ENCODE results near the gene LMNA. TPM values are rescaled to one million over a fixed set of nuclear protein-coding genes. Genes with fewer than 3 reads are reported as not detected.

The LMNA gene
- total RNA-seq, 2 experiments from 2014 or later, result 6.5 to 14.3 TPM

DNA sequence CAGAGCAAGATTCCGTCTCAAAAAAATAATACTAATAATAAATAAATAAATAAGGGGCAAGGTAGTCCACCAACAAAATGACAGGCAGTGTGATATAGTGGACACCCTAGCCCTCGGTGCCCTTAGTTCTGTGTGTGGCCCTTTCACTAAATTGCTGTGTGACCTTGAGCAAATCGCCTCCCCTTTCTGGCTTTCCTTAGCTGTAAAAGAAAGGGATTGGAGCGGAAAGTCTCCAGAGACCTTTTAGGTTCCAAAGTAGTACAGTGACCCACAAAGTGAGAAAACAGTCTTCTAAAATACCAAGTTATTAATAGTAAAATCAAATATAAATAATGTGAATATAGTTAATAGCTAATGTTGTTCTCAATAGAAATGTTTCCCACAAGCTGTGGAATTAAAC lies 7.6 kb downstream of the LMNA start:
- intact Hi-C loops (cut with micrococcal nuclease; ENCODE audit: unreplicated experiment), result loop anchor here (10.0 kb wide), 1 partner anchor 323 kb away; no protein-coding TSS in a partner anchor
- ChIA-PET CTCF (ENCODE audit: unreplicated experiment) (no interaction called here), POLR2A (interaction anchor here (1.1 to 2.0 kb wide), 3 partner anchors 15 to 25 kb away, joined by 4 to 5 read pairs (median 4); no protein-coding TSS in a partner anchor)
- H2AFZ ChIP-seq (ENCODE audit: low read length), result no peak overlapping the region
- TF ChIP-seq, protein P1, sequence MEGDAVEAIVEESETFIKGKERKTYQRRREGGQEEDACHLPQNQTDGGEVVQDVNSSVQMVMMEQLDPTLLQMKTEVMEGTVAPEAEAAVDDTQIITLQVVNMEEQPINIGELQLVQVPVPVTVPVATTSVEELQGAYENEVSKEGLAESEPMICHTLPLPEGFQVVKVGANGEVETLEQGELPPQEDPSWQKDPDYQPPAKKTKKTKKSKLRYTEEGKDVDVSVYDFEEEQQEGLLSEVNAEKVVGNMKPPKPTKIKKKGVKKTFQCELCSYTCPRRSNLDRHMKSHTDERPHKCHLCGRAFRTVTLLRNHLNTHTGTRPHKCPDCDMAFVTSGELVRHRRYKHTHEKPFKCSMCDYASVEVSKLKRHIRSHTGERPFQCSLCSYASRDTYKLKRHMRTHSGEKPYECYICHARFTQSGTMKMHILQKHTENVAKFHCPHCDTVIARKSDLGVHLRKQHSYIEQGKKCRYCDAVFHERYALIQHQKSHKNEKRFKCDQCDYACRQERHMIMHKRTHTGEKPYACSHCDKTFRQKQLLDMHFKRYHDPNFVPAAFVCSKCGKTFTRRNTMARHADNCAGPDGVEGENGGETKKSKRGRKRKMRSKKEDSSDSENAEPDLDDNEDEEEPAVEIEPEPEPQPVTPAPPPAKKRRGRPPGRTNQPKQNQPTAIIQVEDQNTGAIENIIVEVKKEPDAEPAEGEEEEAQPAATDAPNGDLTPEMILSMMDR (conservative IDR thresholded peaks at IDR 0.05; ENCODE audit: low read length), result no peak
- no peak for TF ChIP-seq EZH2phosphoT487 (IDR thresholded peaks at IDR 0.05; ENCODE audit: borderline replicate concordance, low read depth, low read length)
- no peaks in the 10 kb centered on the region for H3K36me3 ChIP-seq (ENCODE audit: insufficient read depth, low read length)
- H4K20me1 ChIP-seq (ENCODE audit: insufficient read depth, low read length), result no peaks in the 10 kb centered on the region
- no peak overlapping the region for H3K27ac ChIP-seq (ENCODE audit: low read depth, low read length, poor library complexity, severe bottlenecking)
- H3K79me2 ChIP-seq (ENCODE audit: insufficient read depth, low read depth, low read length), result no peaks in the 10 kb centered on the region
- H3K9me3 ChIP-seq (ENCODE audit: low read length), result no peaks in the 10 kb centered on the region
- no TSS peak for BruUV-seq (replicated peaks)
- H3K9me2 ChIP-seq (ENCODE audit: insufficient read depth, low read length), result no peaks in the 10 kb centered on the region
- no peak overlapping the region for H3K4me3 ChIP-seq (ENCODE audit: low read depth, low read length, poor library complexity, severe bottlenecking)
- DNase-seq (ENCODE audit: low spot score), result no peak
- peaks cover 17% of the 10 kb centered on the region for H3K4me1 ChIP-seq (ENCODE audit: insufficient read depth, low read length, poor library complexity, severe bottlenecking)
- H3K4me2 ChIP-seq (ENCODE audit: low read length), result no peak overlapping the region

DNA sequence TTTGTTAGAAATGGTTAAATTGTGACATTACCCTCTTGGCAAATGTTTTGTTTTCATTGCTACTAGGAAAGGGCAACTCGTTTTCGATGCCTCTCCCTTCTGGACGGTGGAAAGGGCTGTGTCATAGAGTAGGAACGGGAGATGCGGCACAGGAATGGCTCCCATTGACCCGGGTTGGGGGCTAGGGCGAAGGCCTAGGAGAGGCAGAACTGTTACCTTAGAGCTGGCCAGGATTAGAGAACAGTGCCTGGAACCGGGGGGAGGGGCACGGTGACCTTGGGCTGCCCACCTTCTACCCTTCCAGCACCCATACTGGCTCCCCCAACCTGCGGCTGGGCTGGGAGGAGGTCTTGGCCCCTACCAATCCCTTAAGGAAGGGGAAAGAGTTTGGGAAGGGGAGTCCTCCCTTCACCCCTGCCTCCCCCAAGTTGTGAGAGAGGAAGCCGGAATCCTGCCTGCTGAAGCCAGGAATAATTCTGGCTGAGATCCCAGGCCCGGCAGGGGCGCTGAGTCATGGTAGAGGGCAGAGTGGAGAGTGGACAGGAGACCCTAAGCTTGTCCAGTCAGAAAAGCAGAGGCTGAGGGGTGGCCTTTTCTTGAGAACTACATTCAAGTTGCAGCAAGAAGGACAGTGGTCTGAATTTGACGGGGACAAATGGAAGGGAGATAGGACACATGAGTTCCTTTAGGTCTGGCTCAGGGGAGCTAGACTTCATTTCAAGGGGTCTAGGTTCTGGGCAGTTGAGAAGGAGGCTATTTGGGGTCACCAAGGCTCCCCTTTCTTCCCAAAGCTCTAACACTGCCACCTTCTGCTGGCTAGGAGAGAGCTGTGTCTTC lies 8.2 kb downstream of the LMNA start:
- Histone ChIP-seq H3K4me1 (ENCODE audit: insufficient read depth, low read length, poor library complexity, severe bottlenecking) (peaks cover 21% of the 10 kb centered on the region), H3K36me3 (ENCODE audit: insufficient read depth, low read length) (no peaks in the 10 kb centered on the region), H3K4me2 (ENCODE audit: low read length) (no peak overlapping the region), H3K9me2 (ENCODE audit: insufficient read depth, low read length) (no peaks in the 10 kb centered on the region), H3K27ac (ENCODE audit: low read depth, low read length, poor library complexity, severe bottlenecking) (no peak overlapping the region), H3K4me3 (ENCODE audit: low read depth, low read length, poor library complexity, severe bottlenecking) (no peak overlapping the region), H2AFZ (ENCODE audit: low read length) (no peak overlapping the region), H4K20me1 (ENCODE audit: insufficient read depth, low read length) (no peaks in the 10 kb centered on the region), H3K9me3 (ENCODE audit: low read length) (no peaks in the 10 kb centered on the region), H3K79me2 (ENCODE audit: insufficient read depth, low read depth, low read length) (no peaks in the 10 kb centered on the region)
- intact Hi-C loops (cut with micrococcal nuclease; ENCODE audit: unreplicated experiment), result loop anchor here (10.0 kb wide), 1 partner anchor 322 kb away; no protein-coding TSS in a partner anchor
- BruUV-seq (replicated peaks), result no TSS peak
- CTCF ChIA-PET (ENCODE audit: unreplicated experiment), result interaction anchor here (0.5 kb wide), 1 partner anchor 35 kb away, joined by 3 read pairs; no protein-coding TSS in a partner anchor
- POLR2A ChIA-PET, result interaction anchor here (1.1 to 1.5 kb wide), 2 partner anchors 16 to 25 kb away, joined by 4 to 5 read pairs; no protein-coding TSS in a partner anchor
- DNase-seq (ENCODE audit: low spot score), result no peak
- no peak for TF ChIP-seq EZH2phosphoT487 (IDR thresholded peaks at IDR 0.05; ENCODE audit: borderline replicate concordance, low read depth, low read length)
- TF ChIP-seq, protein P1 (conservative IDR thresholded peaks at IDR 0.05; ENCODE audit: low read length), result no peak

Data from OCI-LY7 (cell line).